HCT116 (cell line): ENCODE measurements around the gene PRSS36. TPM values are rescaled to one million over a fixed set of nuclear protein-coding genes. Genes with fewer than 3 reads are reported as not detected.
A peak's percentile ranks its signal among the peaks of the same experiment; 100 is the strongest.

ENCODE experiments used
- ATAC-seq: fragments of 200-7000 bp; cut with Tn5 transposase; 2 replicates; pipeline ENCODE4 v1.9.1; 2020; ENCODE audit warnings: mild to moderate bottlenecking, moderate library complexity
- BruUV-seq: library from RNA; stranded (reverse); fragments of 400-500 nt; replicated peaks from 2 replicates; lab custom pipeline; 2021; lab: Mats Ljungman, UMichigan
- CTCF ChIA-PET: fragments of 300-600 bp; sonication (Branson Sonifier 250); formaldehyde crosslinking; loops from one replicate; lab custom pipeline; 2021; ENCODE audit warnings: antibody characterized with exemption; lab: Charles Lee
- POLR2A ChIA-PET: fragments of 300-600, 350-600 bp; sonication (Branson Sonifier 250); formaldehyde crosslinking; loops from one replicate; lab custom pipeline; 2021; ENCODE audit warnings: antibody characterized with exemption; lab: Charles Lee
- RAD21 ChIA-PET, 2 experiments: fragments of 300-600 bp; sonication (Branson Sonifier 250); formaldehyde crosslinking; loops; one replicate each; lab custom pipeline; 2023; ENCODE audit warnings: low total read pairs in 2 of 2; ENCODE audit not compliant: uncharacterized antibody in 2 of 2, unreplicated experiment in 2 of 2, low non-redundant PET in 1 of 2; lab: Charles Lee
- DNase-seq: peaks from one replicate; pipeline ENCODE4 v3.0.0-alpha.2; 2010; ENCODE audit warnings: low read depth, low spot score
- H2AFZ ChIP-seq: fragments of 200-600 bp; shearing (Covaris generic), sonication (generic); 2 replicates; pipeline ENCODE4 v1.6.1; 2017; ENCODE audit warnings: low read depth, mixed run types, mixed read lengths, antibody characterized with exemption, low read length; ENCODE audit not compliant: poor library complexity, severe bottlenecking
- H3K27ac ChIP-seq: 2 replicates; pipeline ENCODE4 v1.5.1; 2012; ENCODE audit warnings: low read depth, low read length
- H3K27me3 ChIP-seq: fragments of 200-600 bp; sonication (generic); 2 replicates; pipeline ENCODE4 v1.6.1; 2016; ENCODE audit warnings: mixed run types, low read length, mixed read lengths; ENCODE audit not compliant: insufficient read depth
- H3K36me3 ChIP-seq, 2 experiments: fragments of 200-500 bp in 1 of 2; fragments of 200-600 bp in 1 of 2; sonication (Bioruptor generic) in 1 of 2; sonication (generic) in 1 of 2; 2 replicates each; pipeline versions ENCODE4 v1.5.1 to v1.6.1; 2014 to 2016; ENCODE audit warnings: low read length in 2 of 2, inconsistent platforms in 1 of 2, mixed read lengths in 1 of 2, mixed run types in 1 of 2; ENCODE audit not compliant: insufficient read depth in 2 of 2, control insufficient read depth in 1 of 2
- H3K4me1 ChIP-seq, 2 experiments: fragments of 200-600 bp in 1 of 2; sonication (generic) in 1 of 2; 2 replicates each; pipeline versions ENCODE4 v1.5.1 to v1.6.1; 2012 to 2017; ENCODE audit warnings: low read length in 2 of 2, inconsistent platforms in 1 of 2, mild to moderate bottlenecking in 1 of 2, mixed read lengths in 1 of 2, mixed run types in 1 of 2, moderate library complexity in 1 of 2; ENCODE audit not compliant: insufficient read depth in 2 of 2, control insufficient read depth in 1 of 2
- H3K4me2 ChIP-seq: fragments of 200-600 bp; sonication (generic); 2 replicates; pipeline ENCODE4 v1.6.1; 2017; ENCODE audit warnings: mixed run types, low read length, mixed read lengths
- H3K4me3 ChIP-seq, 2 experiments: fragments of 200-600 bp in 1 of 2; sonication (generic) in 1 of 2; replicated peaks in 1 of 2; 2 replicates each; pipeline ENCODE4 v1.5.1; 2011 to 2016; ENCODE audit warnings: low read length in 2 of 2, control low read depth in 1 of 2, low read depth in 1 of 2, mild to moderate bottlenecking in 1 of 2, mixed read lengths in 1 of 2, mixed run types in 1 of 2
- H3K79me2 ChIP-seq: fragments of 200-600 bp; sonication (generic); 2 replicates; pipeline ENCODE4 v1.6.1; 2017; ENCODE audit warnings: mild to moderate bottlenecking, mixed run types, low read length, moderate library complexity, mixed read lengths; ENCODE audit not compliant: insufficient read depth
- H3K9ac ChIP-seq: fragments of 200-600 bp; sonication (generic); 2 replicates; pipeline ENCODE4 v1.6.1; 2016; ENCODE audit warnings: low read length, mixed read lengths
- H3K9me2 ChIP-seq: fragments of 200-600 bp; sonication (generic), shearing (Covaris generic); 2 replicates; pipeline ENCODE4 v1.6.1; 2017; ENCODE audit warnings: mixed run types, mild to moderate bottlenecking, moderate library complexity; ENCODE audit not compliant: insufficient read depth
- H3K9me3 ChIP-seq, 2 experiments: fragments of 200-500 bp in 1 of 2; fragments of 200-600 bp in 1 of 2; sonication (Bioruptor generic) in 1 of 2; sonication (generic) in 1 of 2; 2 replicates each; pipeline ENCODE4 v1.6.1; 2014 to 2017; ENCODE audit warnings: low read length in 2 of 2, mixed read lengths in 2 of 2, inconsistent platforms in 1 of 2, low read depth in 1 of 2, mild to moderate bottlenecking in 1 of 2, mixed run types in 1 of 2, moderate library complexity in 1 of 2; ENCODE audit not compliant: control insufficient read depth in 1 of 2, insufficient read depth in 1 of 2
- H4K20me1 ChIP-seq: fragments of 200-600 bp; sonication (generic), shearing (Covaris generic); 2 replicates; pipeline ENCODE4 v1.6.1; 2017; ENCODE audit warnings: mixed run types, mild to moderate bottlenecking, moderate library complexity; ENCODE audit not compliant: insufficient read depth
- EGR1 ChIP-seq: IDR thresholded peaks from 2 replicates; pipeline ENCODE4 v1.6.1; 2012; ENCODE audit warnings: low read depth
- FOSL1 ChIP-seq: IDR thresholded peaks from 2 replicates; pipeline ENCODE4 v1.6.1; 2012; ENCODE audit warnings: low read depth
- MAX ChIP-seq: IDR thresholded peaks from 2 replicates; pipeline ENCODE4 v1.6.1; 2012
- ZBTB33 ChIP-seq: IDR thresholded peaks from 2 replicates; pipeline ENCODE4 v1.6.1; 2011; ENCODE audit warnings: mild to moderate bottlenecking, low read length, moderate library complexity; ENCODE audit not compliant: insufficient replicate concordance; ENCODE audit errors: extremely low read depth
- intact Hi-C: fragments of 100-400 bp; cut with micrococcal nuclease; formaldehyde crosslinking; loops from 2 replicates; pipeline ENCODE4 v1.10.0; 2022
- total RNA-seq: library from RNA; stranded (reverse); gene quantifications from one replicate; pipeline ENCODE4 v1.2.1, GENCODE V29; 2021; ENCODE audit not compliant: unreplicated experiment

The PRSS36 gene
- total RNA-seq, 1 experiment from 2014 or later = not detected

GRCh38 chr16:31199430-31200041 is 49.7 kb upstream of the PRSS36 start:
- RAD21 ChIA-PET = no interaction called here
- POLR2A ChIA-PET = no interaction called here
- Histone ChIP-seq H3K9me2 (no peaks in the 10 kb centered on the region), H2AFZ (no peak overlapping the region), H3K27me3 (no peaks in the 10 kb centered on the region), H3K27ac (0 out of 2 replicates have a peak overlapping the region, but pooled peaks have one; percentile 7), H4K20me1 (peaks cover 14% of the 10 kb centered on the region; the same call in 1 of the 2 replicates), H3K4me1 (peaks cover 0 to 6% of the 10 kb centered on the region in 2 experiments; a peak in 1 of 4 replicates), H3K79me2 (peaks cover 27% of the 10 kb centered on the region), H3K4me2 (no peak overlapping the region), H3K36me3 (peaks cover 26 to 54% of the 10 kb centered on the region in 2 experiments), H3K9ac (no peak overlapping the region), H3K4me3 (no peak overlapping the region), H3K9me3 (no peaks in the 10 kb centered on the region)
- CTCF ChIA-PET = no interaction called here
- no peak for DNase-seq
- intact Hi-C loops = no loop called here
- ATAC-seq = no peak
- BruUV-seq = no TSS peak
- TF ChIP-seq MAX (no peak), ZBTB33 (no peak)

GRCh38 chr16:31198207-31198882 is 48.5 kb upstream of the PRSS36 start:
- Histone ChIP-seq H3K4me3 (no peak overlapping the region), H3K36me3 (peaks cover 37 to 66% of the 10 kb centered on the region in 2 experiments), H3K27ac (no peak overlapping the region), H3K9me2 (no peaks in the 10 kb centered on the region), H3K79me2 (peaks cover 38% of the 10 kb centered on the region), H2AFZ (no peak overlapping the region), H3K4me1 (0 out of 4 replicates have a peak, but pooled peaks cover 0 to under 1% of the 10 kb centered on the region in 2 experiments), H3K9me3 (no peaks in the 10 kb centered on the region), H3K27me3 (no peaks in the 10 kb centered on the region), H4K20me1 (peaks cover 24% of the 10 kb centered on the region; the same call in 1 of the 2 replicates), H3K4me2 (no peak overlapping the region), H3K9ac (no peak overlapping the region)
- POLR2A ChIA-PET = interaction anchor here (1.2 to 1.7 kb wide), 2 partner anchors 9 to 18 kb away, joined by 3 to 9 read pairs; partner anchors contain the start of gene FUS
- TF ChIP-seq FOSL1 (no peak), EGR1 (no peak)
- CTCF ChIA-PET = no interaction called here
- intact Hi-C loops = no loop called here
- RAD21 ChIA-PET = no interaction called here
- BruUV-seq = no TSS peak
- ATAC-seq = no peak
- DNase-seq = no peak
